Measurements from ENCODE around the gene PHF19.

The PHF19 gene

GRCh38 chr9:120891884-120892747, 15.1 kb upstream of the PHF19 start:
- no peak for DNase-seq

- DNase-seq = no peak
These were observed 14.4 kb upstream of the PHF19 start for GRCh38 chr9:120891245-120891883.

- peak; percentile 66 for DNase-seq
These were observed 13.6 kb upstream of the PHF19 start for GRCh38 chr9:120890320-120891244.

GRCh38 chr9:120889606-120890271, 12.8 kb upstream of the PHF19 start:
- no peak for DNase-seq

GRCh38 chr9:120888626-120889025, 11.6 kb upstream of the PHF19 start:
- DNase-seq = no peak

- DNase-seq = peak; percentile 46
These were observed 9.5 kb upstream of the PHF19 start for GRCh38 chr9:120886490-120886967.

- DNase-seq = no peak
These were observed 9.0 kb upstream of the PHF19 start for GRCh38 chr9:120885958-120886357.

- DNase-seq = no peak
These were observed 8.5 kb upstream of the PHF19 start for GRCh38 chr9:120885457-120885856.

- no peak for DNase-seq
These were observed 6.6 kb upstream of the PHF19 start for GRCh38 chr9:120883608-120883996.

- no peak for DNase-seq
These were observed 6.1 kb upstream of the PHF19 start for GRCh38 chr9:120882935-120883607.

- no peak for DNase-seq
These were observed 2.5 kb upstream of the PHF19 start for GRCh38 chr9:120879446-120879845.

- DNase-seq = no peak
These were observed 1.5 kb upstream of the PHF19 start for GRCh38 chr9:120878188-120879130.

- DNase-seq = peak; percentile 78
These were observed 467 bp upstream of the PHF19 start for GRCh38 chr9:120877276-120878034.

- peak; percentile 96 for DNase-seq
These were observed 790 bp downstream of the PHF19 start for GRCh38 chr9:120875954-120876841.

GRCh38 chr9:120875643-120875953, 1.4 kb downstream of the PHF19 start:
- DNase-seq = no peak

GRCh38 chr9:120875195-120875565, 1.8 kb downstream of the PHF19 start:
- DNase-seq = no peak

GRCh38 chr9:120874226-120875194, 2.5 kb downstream of the PHF19 start:
- DNase-seq = no peak

- no peak for DNase-seq
These were observed 3.5 kb downstream of the PHF19 start for GRCh38 chr9:120873512-120873911.

Measured in MV-4-11 (cell line).